Central memory CD8-positive, alpha-beta T cell (primary cell): ENCODE results near the gene LDLRAD3.

Experiments
- ATAC-seq: fragments of 150-1000 bp; cut with Tn5 transposase; replicated peaks from 2 replicates; pipeline ENCODE4 v1.10.0; 2022; ENCODE audit warnings: mild to moderate bottlenecking, moderate FRiP score, moderate number of reproducible peaks; ENCODE audit not compliant: poor library complexity, severe bottlenecking; ENCODE audit errors: extremely low read depth
- DNase-seq, 2 donors: peaks; one replicate each; pipeline ENCODE4 v3.0.0; 2021; ENCODE audit warnings: low spot score in 2 of 2
- H3K27ac Mint-ChIP-seq: one replicate; pipeline ENCODE4 v1.8.0; 2022; ENCODE audit warnings: low read depth, mild to moderate bottlenecking, moderate library complexity, mixed read lengths
- H3K27me3 Mint-ChIP-seq: one replicate; pipeline ENCODE4 v1.8.0; 2022; ENCODE audit warnings: mixed read lengths
- H3K36me3 Mint-ChIP-seq: one replicate; pipeline ENCODE4 v1.8.0; 2022; ENCODE audit warnings: mild to moderate bottlenecking, moderate library complexity, mixed read lengths; ENCODE audit not compliant: insufficient read depth
- H3K4me1 Mint-ChIP-seq: one replicate; pipeline ENCODE4 v1.8.0; 2022; ENCODE audit warnings: mixed read lengths
- H3K4me3 Mint-ChIP-seq: one replicate; pipeline ENCODE4 v1.8.0; 2022; ENCODE audit warnings: mild to moderate bottlenecking, moderate library complexity, mixed read lengths
- H3K9me3 Mint-ChIP-seq: one replicate; pipeline ENCODE4 v1.8.0; 2022; ENCODE audit warnings: mixed read lengths

LDLRAD3 gene

GRCh38 chr11:36228689-36229088, 284.8 kb downstream of the LDLRAD3 start:
- H3K9me3 Mint-ChIP-seq = no peaks in the 10 kb centered on the region
- H3K4me3 Mint-ChIP-seq = no peak overlapping the region
- ATAC-seq (no peak), DNase-seq (no peak)
- H3K27ac Mint-ChIP-seq = no peak overlapping the region
- H3K4me1 Mint-ChIP-seq = no peaks in the 10 kb centered on the region
- H3K36me3 Mint-ChIP-seq = no peaks in the 10 kb centered on the region
- H3K27me3 Mint-ChIP-seq = peaks cover 36% of the 10 kb centered on the region

- H3K4me3 Mint-ChIP-seq = no peak overlapping the region
- H3K27me3 Mint-ChIP-seq = peaks cover 31% of the 10 kb centered on the region
- DNase-seq = no peak
- no peaks in the 10 kb centered on the region for H3K36me3 Mint-ChIP-seq
- H3K4me1 Mint-ChIP-seq = no peaks in the 10 kb centered on the region
- no peak for ATAC-seq
- no peaks in the 10 kb centered on the region for H3K9me3 Mint-ChIP-seq
- no peak overlapping the region for H3K27ac Mint-ChIP-seq
Observed at GRCh38 chr11:36229091-36229705, 285.3 kb downstream of the LDLRAD3 start.

- no peak for ATAC-seq
- DNase-seq = no peak
- H3K9me3 Mint-ChIP-seq = no peaks in the 10 kb centered on the region
- H3K4me3 Mint-ChIP-seq = no peak overlapping the region
- H3K36me3 Mint-ChIP-seq = no peaks in the 10 kb centered on the region
- peaks cover 41% of the 10 kb centered on the region for H3K27me3 Mint-ChIP-seq
- no peak overlapping the region for H3K27ac Mint-ChIP-seq
- H3K4me1 Mint-ChIP-seq = no peaks in the 10 kb centered on the region
Observed at GRCh38 chr11:36230779-36231699, 287.2 kb downstream of the LDLRAD3 start.

- no peak for DNase-seq
- H3K9me3 Mint-ChIP-seq = no peaks in the 10 kb centered on the region
Observed at GRCh38 chr11:36233204-36233603, 289.3 kb downstream of the LDLRAD3 start.

GRCh38 chr11:36234825-36235224, 291.0 kb downstream of the LDLRAD3 start:
- ATAC-seq = no peak
- peaks cover 35% of the 10 kb centered on the region for H3K27me3 Mint-ChIP-seq
- H3K4me3 Mint-ChIP-seq = no peak overlapping the region
- no peak overlapping the region for H3K27ac Mint-ChIP-seq
- no peaks in the 10 kb centered on the region for H3K9me3 Mint-ChIP-seq
- H3K36me3 Mint-ChIP-seq = no peaks in the 10 kb centered on the region
- DNase-seq = no peak
- H3K4me1 Mint-ChIP-seq = no peaks in the 10 kb centered on the region

More at GRCh38 chr11:36233204-36233603, 289.3 kb downstream of the LDLRAD3 start:
- Mint-ChIP-seq H3K27me3 (peaks cover 43% of the 10 kb centered on the region), H3K4me1 (no peaks in the 10 kb centered on the region), H3K27ac (no peak overlapping the region), H3K4me3 (no peak overlapping the region), H3K36me3 (no peaks in the 10 kb centered on the region)
- no peak for ATAC-seq

GRCh38 chr11:36235750-36236149, 291.9 kb downstream of the LDLRAD3 start:
- Mint-ChIP-seq H3K9me3 (no peaks in the 10 kb centered on the region), H3K27me3 (peaks cover 29% of the 10 kb centered on the region), H3K27ac (no peak overlapping the region), H3K4me1 (no peaks in the 10 kb centered on the region), H3K4me3 (no peak overlapping the region), H3K36me3 (no peaks in the 10 kb centered on the region)
- ATAC-seq (no peak), DNase-seq (no peak)

GRCh38 chr11:36237391-36237790, 293.5 kb downstream of the LDLRAD3 start:
- H3K4me1 Mint-ChIP-seq = no peaks in the 10 kb centered on the region
- H3K36me3 Mint-ChIP-seq = no peaks in the 10 kb centered on the region
- H3K9me3 Mint-ChIP-seq = no peaks in the 10 kb centered on the region
- ATAC-seq = no peak
- DNase-seq = no peak
- no peak overlapping the region for H3K4me3 Mint-ChIP-seq
- no peak overlapping the region for H3K27ac Mint-ChIP-seq
- H3K27me3 Mint-ChIP-seq = peaks cover 43% of the 10 kb centered on the region

- Mint-ChIP-seq H3K27ac (no peak overlapping the region), H3K4me3 (no peak overlapping the region), H3K27me3 (peaks cover 47% of the 10 kb centered on the region), H3K36me3 (no peaks in the 10 kb centered on the region), H3K9me3 (no peaks in the 10 kb centered on the region), H3K4me1 (no peaks in the 10 kb centered on the region)
- ATAC-seq (no peak), DNase-seq (no peak)
Observed at GRCh38 chr11:36238036-36238631, 294.3 kb downstream of the LDLRAD3 start.

GRCh38 chr11:36238881-36239280, 295.0 kb downstream of the LDLRAD3 start:
- no peak for ATAC-seq
- H3K4me3 Mint-ChIP-seq = no peak overlapping the region

GRCh38 chr11:36239636-36240035, 295.8 kb downstream of the LDLRAD3 start:
- ATAC-seq = no peak
- H3K4me3 Mint-ChIP-seq = no peak overlapping the region
- no peaks in the 10 kb centered on the region for H3K9me3 Mint-ChIP-seq
- no peak overlapping the region for H3K27ac Mint-ChIP-seq
- H3K36me3 Mint-ChIP-seq = no peaks in the 10 kb centered on the region
- no peak for DNase-seq
- peaks cover 62% of the 10 kb centered on the region for H3K27me3 Mint-ChIP-seq
- no peaks in the 10 kb centered on the region for H3K4me1 Mint-ChIP-seq

More at GRCh38 chr11:36238881-36239280, 295.0 kb downstream of the LDLRAD3 start:
- DNase-seq = no peak
- H3K36me3 Mint-ChIP-seq = no peaks in the 10 kb centered on the region
- peaks cover 54% of the 10 kb centered on the region for H3K27me3 Mint-ChIP-seq
- H3K4me1 Mint-ChIP-seq = no peaks in the 10 kb centered on the region
- H3K9me3 Mint-ChIP-seq = no peaks in the 10 kb centered on the region
- no peak overlapping the region for H3K27ac Mint-ChIP-seq

GRCh38 chr11:36240173-36240572, 296.3 kb downstream of the LDLRAD3 start:
- Mint-ChIP-seq H3K9me3 (no peaks in the 10 kb centered on the region), H3K27me3 (peaks cover 65% of the 10 kb centered on the region), H3K4me1 (no peaks in the 10 kb centered on the region), H3K36me3 (no peaks in the 10 kb centered on the region), H3K27ac (no peak overlapping the region), H3K4me3 (no peak overlapping the region)
- ATAC-seq = no peak
- DNase-seq = no peak

- ATAC-seq (no peak), DNase-seq (no peak)
- Mint-ChIP-seq H3K4me3 (no peak overlapping the region), H3K27me3 (peaks cover 65% of the 10 kb centered on the region), H3K36me3 (no peaks in the 10 kb centered on the region), H3K9me3 (no peaks in the 10 kb centered on the region), H3K27ac (no peak overlapping the region), H3K4me1 (no peaks in the 10 kb centered on the region)
Observed at GRCh38 chr11:36240801-36241200, 296.9 kb downstream of the LDLRAD3 start.

- no peaks in the 10 kb centered on the region for H3K36me3 Mint-ChIP-seq
- no peak overlapping the region for H3K4me3 Mint-ChIP-seq
- H3K27ac Mint-ChIP-seq = no peak overlapping the region
- ATAC-seq (no peak), DNase-seq (no peak)
- H3K9me3 Mint-ChIP-seq = no peaks in the 10 kb centered on the region
- no peaks in the 10 kb centered on the region for H3K4me1 Mint-ChIP-seq
- peaks cover 60% of the 10 kb centered on the region for H3K27me3 Mint-ChIP-seq
Observed at GRCh38 chr11:36241497-36241896, 297.6 kb downstream of the LDLRAD3 start.
